HepG2 (cell line): ENCODE data around the gene HNRNPF. TPM values are rescaled to one million over a fixed set of nuclear protein-coding genes. Genes with fewer than 3 reads are reported as not detected.

Source experiments
- ATAC-seq: fragments of 200-7000 bp; cut with Tn5 transposase; 3 replicates; pipeline ENCODE4 v1.9.1; 2020; ENCODE audit warnings: mild to moderate bottlenecking, moderate library complexity
- BruUV-seq: library from RNA; stranded (reverse); fragments of 400-500 nt; replicated peaks from 2 replicates; lab custom pipeline; 2021; lab: Mats Ljungman, UMichigan
- CTCF ChIA-PET: fragments of 300-600 bp; formaldehyde crosslinking; extraction: SDS; loops from one replicate; lab custom pipeline; 2021; ENCODE audit warnings: low total read pairs, inconsistent platforms, low intra/inter-chr PET ratio; lab: Yijun Ruan, JAX
- POLR2A ChIA-PET: fragments of 350-600 bp; sonication (Branson Sonifier 250); formaldehyde crosslinking; loops from one replicate; lab custom pipeline; 2020; ENCODE audit warnings: antibody characterized with exemption, inconsistent platforms; lab: Yijun Ruan, JAX
- DNase-seq: peaks from one replicate; pipeline ENCODE4 v3.0.0-alpha.2; 2015; ENCODE audit warnings: low spot score
- FAIRE-seq: peaks from 3 replicates; lab custom pipeline; 2011; peaks lifted over from hg19 to GRCh38; lab: Jason Lieb, UNC
- H2AFZ ChIP-seq: one replicate; pipeline ENCODE4 v1.6.1; 2011; ENCODE audit warnings: low read length, inconsistent platforms
- H3K27ac ChIP-seq: fragments of 300-600 bp; 3 replicates; pipeline ENCODE4 v1.8.0; 2011; ENCODE audit warnings: mixed run types, mild to moderate bottlenecking, mixed read lengths, low read length, inconsistent platforms; ENCODE audit not compliant: insufficient read depth; ENCODE audit errors: extremely low read length
- H3K27me3 ChIP-seq, 2 experiments: fragments of 200-600 bp in 1 of 2; 2 replicates in 1 of 2; 3 replicates in 1 of 2; pipeline versions ENCODE4 v1.6.0 to v1.8.0; 2011; ENCODE audit warnings: low read length in 2 of 2, mild to moderate bottlenecking in 2 of 2, moderate library complexity in 2 of 2, inconsistent platforms in 1 of 2; ENCODE audit not compliant: insufficient read depth in 2 of 2, control insufficient read depth in 1 of 2
- H3K36me3 ChIP-seq, 2 experiments: fragments of 200-600 bp in 1 of 2; replicated peaks in 1 of 2; 2 replicates in 1 of 2; 3 replicates in 1 of 2; pipeline versions ENCODE4 v1.5.1 to v1.8.0; 2011; ENCODE audit warnings: low read length in 2 of 2, inconsistent platforms in 1 of 2; ENCODE audit not compliant: insufficient read depth in 2 of 2, control insufficient read depth in 1 of 2
- H3K4me1 ChIP-seq: 2 replicates; pipeline ENCODE4 v1.5.1; 2012; ENCODE audit warnings: low read length, inconsistent platforms; ENCODE audit not compliant: insufficient read depth
- H3K4me2 ChIP-seq: 2 replicates; pipeline ENCODE4 v1.6.0; 2011; ENCODE audit warnings: low read depth, low read length, inconsistent platforms
- H3K4me3 ChIP-seq, 3 experiments: fragments of 200-600 bp in 1 of 3; sonication (generic), shearing (Covaris generic) in 1 of 3; replicated peaks in 1 of 3; 2 replicates each; pipeline ENCODE4 v1.5.1; 2011 to 2016; ENCODE audit warnings: low read length in 3 of 3, inconsistent platforms in 2 of 3, low read depth in 2 of 3, mild to moderate bottlenecking in 2 of 3, control low read depth in 1 of 3, mixed read lengths in 1 of 3; ENCODE audit not compliant: insufficient read depth in 1 of 3
- H3K79me2 ChIP-seq: one replicate; pipeline ENCODE4 v1.6.1; 2011; ENCODE audit warnings: low read length, inconsistent platforms; ENCODE audit not compliant: insufficient read depth
- H3K9ac ChIP-seq: 2 replicates; pipeline ENCODE4 v1.6.0; 2011; ENCODE audit warnings: mild to moderate bottlenecking, low read depth, low read length, inconsistent platforms; ENCODE audit not compliant: insufficient read depth
- H3K9me3 ChIP-seq: 2 replicates; pipeline ENCODE4 v1.5.1; 2012; ENCODE audit warnings: mild to moderate bottlenecking, low read length
- H4K20me1 ChIP-seq: 2 replicates; pipeline ENCODE4 v1.6.0; 2011; ENCODE audit warnings: inconsistent platforms, mild to moderate bottlenecking, low read length, moderate library complexity; ENCODE audit not compliant: insufficient read depth
- BRD4 ChIP-seq: sonication (generic); formaldehyde crosslinking; IDR thresholded peaks from 2 replicates; pipeline ENCODE4 v1.4.0; 2020; ENCODE audit warnings: missing genetic modification reagents
- CEBPG ChIP-seq: IDR thresholded peaks from 2 replicates; pipeline ENCODE4 v1.6.1; 2016
- HNRNPL ChIP-seq: fragments of 200-400 bp; formaldehyde crosslinking; IDR thresholded peaks from 2 replicates; pipeline ENCODE4 v1.6.1; 2017; ENCODE audit warnings: mild to moderate bottlenecking, low read depth, low read length
- ZNF44 ChIP-seq: sonication (generic); formaldehyde crosslinking; IDR thresholded peaks from 2 replicates; pipeline ENCODE4 v1.5.1; 2020; ENCODE audit warnings: mild to moderate bottlenecking, missing genetic modification reagents
- ZNF773 ChIP-seq: sonication (generic); formaldehyde crosslinking; IDR thresholded peaks from 2 replicates; pipeline ENCODE4 v1.4.0; 2020; ENCODE audit warnings: missing genetic modification reagents, borderline replicate concordance
- ZNF780A ChIP-seq: sonication (generic); formaldehyde crosslinking; IDR thresholded peaks from 2 replicates; pipeline ENCODE4 v1.8.0; 2022; ENCODE audit warnings: mild to moderate bottlenecking, missing genetic modification reagents, moderate library complexity
- ZSCAN9 ChIP-seq: IDR thresholded peaks from 2 replicates; pipeline ENCODE4 v1.6.1; 2016; ENCODE audit warnings: borderline replicate concordance
- WGBS: methylation state at CpG from one replicate; pipeline ENCODE4 v1.1.6; 2017; ENCODE audit warnings: low lambda C conversion rate; 5-methylcytosine and 5-hydroxymethylcytosine counted together
- in situ Hi-C: cut with HindIII; loops from 2 replicates; pipeline ENCODE4 v1.10.0; 2017; ENCODE audit warnings: low pct_unique_long_range_greater_than_20kb; ENCODE audit not compliant: extremely low pct_ligation_motif_present
- intact Hi-C: fragments of 100-400 bp; cut with micrococcal nuclease; formaldehyde crosslinking; loops from one replicate; pipeline ENCODE4 v1.10.0; 2022; ENCODE audit not compliant: unreplicated experiment
- polyA plus RNA-seq, 8 experiments: library from polyadenylated mRNA; depleted of rRNA in 3 of 8; stranded (reverse) in 7 of 8; unstranded in 1 of 8; fragments of >200 nt; fragmentation: Illumina TruSeq in 4 of 8; extraction: Trizol in 4 of 8; gene quantifications; 2 replicates each; pipeline versions ENCODE4 v1.2.1 to v1.2.3, GENCODE V29; 2011 to 2016; ENCODE audit warnings: low read depth in 4 of 8, missing spikeins in 1 of 8, mixed read lengths in 1 of 8; ENCODE audit not compliant: insufficient read depth in 1 of 8
- total RNA-seq, 5 experiments: library from RNA; depleted of rRNA; stranded (reverse); fragments of >200 nt; fragmentation: Illumina TruSeq; extraction: Trizol; gene quantifications; 2 replicates each; pipeline ENCODE4 v1.2.3, GENCODE V29; 2016; ENCODE audit warnings: low read depth in 1 of 5
- TF ChIP-seq, protein P1 (sequence below): sonication (generic); formaldehyde crosslinking; IDR thresholded peaks from 2 replicates; pipeline ENCODE4 v1.5.1; 2020; ENCODE audit warnings: mild to moderate bottlenecking, missing genetic modification reagents, borderline replicate concordance
- TF ChIP-seq, protein P2 (sequence below): sonication (generic); formaldehyde crosslinking; conservative IDR thresholded peaks from 2 replicates; pipeline ENCODE4 v1.8.0; 2022; ENCODE audit warnings: mild to moderate bottlenecking, moderate library complexity, missing genetic modification reagents
- TF ChIP-seq, protein P3 (sequence below): fragments of 450-650 bp; IDR thresholded peaks from 2 replicates; pipeline ENCODE4 v1.6.1; 2016
- TF ChIP-seq, protein P4 (sequence below): sonication (generic); formaldehyde crosslinking; IDR thresholded peaks from 2 replicates; pipeline ENCODE4 v1.5.0; 2020; ENCODE audit warnings: missing genetic modification reagents

Gene HNRNPF
- total and polyA plus RNA-seq, 2 of the 13 experiments (the other 11 are each of a cell fraction or from before 2014, with no cell fraction given) = 166 to 308 TPM

DNA sequence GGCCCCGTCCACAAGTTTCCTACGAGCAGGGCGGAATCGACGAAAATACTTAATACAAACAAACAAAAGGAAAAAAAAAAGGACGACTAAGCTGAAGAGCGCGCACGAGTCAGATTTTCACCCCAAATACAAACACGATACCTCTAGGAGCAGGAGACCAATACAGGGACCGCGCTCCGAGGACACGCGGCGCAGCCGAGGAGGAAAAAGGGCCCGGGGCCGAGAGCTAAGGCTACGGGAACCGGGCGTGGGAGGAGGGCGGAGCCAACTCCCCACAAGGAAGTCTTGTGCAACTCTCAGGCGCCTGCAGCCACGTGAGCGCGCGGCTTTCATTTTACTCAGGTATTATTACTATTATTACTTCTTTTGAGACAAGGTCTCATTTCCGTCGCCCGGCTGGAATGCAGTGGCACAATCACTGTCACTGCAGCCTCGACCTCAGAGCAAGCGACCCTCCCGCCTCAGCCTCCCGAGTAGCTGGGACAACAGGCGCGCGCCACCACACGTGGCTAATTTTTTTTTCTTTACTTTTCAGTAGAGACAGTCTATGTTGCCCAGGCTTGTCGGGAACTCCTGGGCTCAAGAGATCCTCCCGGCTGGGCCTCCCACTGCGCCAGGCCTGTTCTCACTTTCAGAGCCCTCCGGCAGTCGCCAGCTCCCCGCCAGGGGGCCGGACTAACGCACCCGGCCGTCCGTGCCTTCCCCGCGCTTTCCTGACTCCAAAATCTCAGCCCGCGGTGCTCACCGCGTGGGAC, 1.2 kb downstream of the HNRNPF start:
- peak overlapping the region; percentile 100 for H3K27ac ChIP-seq
- H3K9me3 ChIP-seq = no peaks in the 10 kb centered on the region
- in situ Hi-C loops (loop anchor here (25.0 kb wide), 1 partner anchor 1555 kb away; the partner anchor contains the start of gene RASSF4), intact Hi-C loops (loop anchor here (1.0 kb wide), 1 partner anchor 8 kb away; no protein-coding TSS in a partner anchor)
- POLR2A ChIA-PET = interaction anchor here (0.6 to 2.5 kb wide), 9 partner anchors 10 to 53 kb away, joined by 3 to 51 read pairs (median 4); partner anchors contain the start of gene ZNF487
- BruUV-seq = TSS peak; percentile 36
- FAIRE-seq = no peak
- no peak overlapping the region for H2AFZ ChIP-seq
- peaks cover 65% of the 10 kb centered on the region for H3K79me2 ChIP-seq
- peak overlapping the region; percentile 94 for H3K4me2 ChIP-seq
- under 1% methylated on average over 43 of the region's 56 CpGs for WGBS
- 0 out of 5 replicates have a peak, but pooled peaks cover 0 to 13% of the 10 kb centered on the region in 2 experiments for H3K36me3 ChIP-seq
- H3K4me3 ChIP-seq = peak overlapping the region; percentile 86 to 95 (median 87)
- no peaks in the 10 kb centered on the region; a peak in 1 of 5 replicates for H3K27me3 ChIP-seq
- peak; percentile 53 for ATAC-seq
- CTCF ChIA-PET = no interaction called here
- H3K4me1 ChIP-seq = peaks cover 66% of the 10 kb centered on the region
- DNase-seq = peak; percentile 89
- H4K20me1 ChIP-seq = peaks cover 49% of the 10 kb centered on the region
- H3K9ac ChIP-seq = peak overlapping the region; percentile 99
- TF ChIP-seq ZNF44 (CRISPR knock-in tag) (no peak), ZNF773 (CRISPR knock-in tag) (0 out of 2 replicates have a peak, but pooled peaks have one; percentile 68), ZNF780A (CRISPR knock-in tag) (no peak), HNRNPL (0 out of 2 replicates have a peak, but pooled peaks have one; percentile 16), CEBPG (peak; percentile 96), ZSCAN9 (CRISPR knock-in tag) (peak; percentile 61; the same call in 1 of the 2 replicates), BRD4 (0 out of 2 replicates have a peak, but pooled peaks have one; percentile 21)
- TF ChIP-seq, protein P1, sequence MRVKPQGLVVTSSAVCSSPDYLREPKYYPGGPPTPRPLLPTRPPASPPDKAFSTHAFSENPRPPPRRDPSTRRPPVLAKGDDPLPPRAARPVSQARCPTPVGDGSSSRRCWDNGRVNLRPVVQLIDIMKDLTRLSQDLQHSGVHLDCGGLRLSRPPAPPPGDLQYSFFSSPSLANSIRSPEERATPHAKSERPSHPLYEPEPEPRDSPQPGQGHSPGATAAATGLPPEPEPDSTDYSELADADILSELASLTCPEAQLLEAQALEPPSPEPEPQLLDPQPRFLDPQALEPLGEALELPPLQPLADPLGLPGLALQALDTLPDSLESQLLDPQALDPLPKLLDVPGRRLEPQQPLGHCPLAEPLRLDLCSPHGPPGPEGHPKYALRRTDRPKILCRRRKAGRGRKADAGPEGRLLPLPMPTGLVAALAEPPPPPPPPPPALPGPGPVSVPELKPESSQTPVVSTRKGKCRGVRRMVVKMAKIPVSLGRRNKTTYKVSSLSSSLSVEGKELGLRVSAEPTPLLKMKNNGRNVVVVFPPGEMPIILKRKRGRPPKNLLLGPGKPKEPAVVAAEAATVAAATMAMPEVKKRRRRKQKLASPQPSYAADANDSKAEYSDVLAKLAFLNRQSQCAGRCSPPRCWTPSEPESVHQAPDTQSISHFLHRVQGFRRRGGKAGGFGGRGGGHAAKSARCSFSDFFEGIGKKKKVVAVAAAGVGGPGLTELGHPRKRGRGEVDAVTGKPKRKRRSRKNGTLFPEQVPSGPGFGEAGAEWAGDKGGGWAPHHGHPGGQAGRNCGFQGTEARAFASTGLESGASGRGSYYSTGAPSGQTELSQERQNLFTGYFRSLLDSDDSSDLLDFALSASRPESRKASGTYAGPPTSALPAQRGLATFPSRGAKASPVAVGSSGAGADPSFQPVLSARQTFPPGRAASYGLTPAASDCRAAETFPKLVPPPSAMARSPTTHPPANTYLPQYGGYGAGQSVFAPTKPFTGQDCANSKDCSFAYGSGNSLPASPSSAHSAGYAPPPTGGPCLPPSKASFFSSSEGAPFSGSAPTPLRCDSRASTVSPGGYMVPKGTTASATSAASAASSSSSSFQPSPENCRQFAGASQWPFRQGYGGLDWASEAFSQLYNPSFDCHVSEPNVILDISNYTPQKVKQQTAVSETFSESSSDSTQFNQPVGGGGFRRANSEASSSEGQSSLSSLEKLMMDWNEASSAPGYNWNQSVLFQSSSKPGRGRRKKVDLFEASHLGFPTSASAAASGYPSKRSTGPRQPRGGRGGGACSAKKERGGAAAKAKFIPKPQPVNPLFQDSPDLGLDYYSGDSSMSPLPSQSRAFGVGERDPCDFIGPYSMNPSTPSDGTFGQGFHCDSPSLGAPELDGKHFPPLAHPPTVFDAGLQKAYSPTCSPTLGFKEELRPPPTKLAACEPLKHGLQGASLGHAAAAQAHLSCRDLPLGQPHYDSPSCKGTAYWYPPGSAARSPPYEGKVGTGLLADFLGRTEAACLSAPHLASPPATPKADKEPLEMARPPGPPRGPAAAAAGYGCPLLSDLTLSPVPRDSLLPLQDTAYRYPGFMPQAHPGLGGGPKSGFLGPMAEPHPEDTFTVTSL (CRISPR knock-in tag) = 0 out of 2 replicates have a peak, but pooled peaks have one; percentile 26
- TF ChIP-seq, protein P2, sequence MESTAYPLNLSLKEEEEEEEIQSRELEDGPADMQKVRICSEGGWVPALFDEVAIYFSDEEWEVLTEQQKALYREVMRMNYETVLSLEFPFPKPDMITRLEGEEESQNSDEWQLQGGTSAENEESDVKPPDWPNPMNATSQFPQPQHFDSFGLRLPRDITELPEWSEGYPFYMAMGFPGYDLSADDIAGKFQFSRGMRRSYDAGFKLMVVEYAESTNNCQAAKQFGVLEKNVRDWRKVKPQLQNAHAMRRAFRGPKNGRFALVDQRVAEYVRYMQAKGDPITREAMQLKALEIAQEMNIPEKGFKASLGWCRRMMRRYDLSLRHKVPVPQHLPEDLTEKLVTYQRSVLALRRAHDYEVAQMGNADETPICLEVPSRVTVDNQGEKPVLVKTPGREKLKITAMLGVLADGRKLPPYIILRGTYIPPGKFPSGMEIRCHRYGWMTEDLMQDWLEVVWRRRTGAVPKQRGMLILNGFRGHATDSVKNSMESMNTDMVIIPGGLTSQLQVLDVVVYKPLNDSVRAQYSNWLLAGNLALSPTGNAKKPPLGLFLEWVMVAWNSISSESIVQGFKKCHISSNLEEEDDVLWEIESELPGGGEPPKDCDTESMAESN = 0 out of 2 replicates have a peak, but pooled peaks have one; percentile 18
- TF ChIP-seq, protein P3, sequence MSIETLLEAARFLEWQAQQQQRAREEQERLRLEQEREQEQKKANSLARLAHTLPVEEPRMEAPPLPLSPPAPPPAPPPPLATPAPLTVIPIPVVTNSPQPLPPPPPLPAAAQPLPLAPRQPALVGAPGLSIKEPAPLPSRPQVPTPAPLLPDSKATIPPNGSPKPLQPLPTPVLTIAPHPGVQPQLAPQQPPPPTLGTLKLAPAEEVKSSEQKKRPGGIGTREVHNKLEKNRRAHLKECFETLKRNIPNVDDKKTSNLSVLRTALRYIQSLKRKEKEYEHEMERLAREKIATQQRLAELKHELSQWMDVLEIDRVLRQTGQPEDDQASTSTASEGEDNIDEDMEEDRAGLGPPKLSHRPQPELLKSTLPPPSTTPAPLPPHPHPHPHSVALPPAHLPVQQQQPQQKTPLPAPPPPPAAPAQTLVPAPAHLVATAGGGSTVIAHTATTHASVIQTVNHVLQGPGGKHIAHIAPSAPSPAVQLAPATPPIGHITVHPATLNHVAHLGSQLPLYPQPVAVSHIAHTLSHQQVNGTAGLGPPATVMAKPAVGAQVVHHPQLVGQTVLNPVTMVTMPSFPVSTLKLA = peak; percentile 65
- TF ChIP-seq, protein P4, sequence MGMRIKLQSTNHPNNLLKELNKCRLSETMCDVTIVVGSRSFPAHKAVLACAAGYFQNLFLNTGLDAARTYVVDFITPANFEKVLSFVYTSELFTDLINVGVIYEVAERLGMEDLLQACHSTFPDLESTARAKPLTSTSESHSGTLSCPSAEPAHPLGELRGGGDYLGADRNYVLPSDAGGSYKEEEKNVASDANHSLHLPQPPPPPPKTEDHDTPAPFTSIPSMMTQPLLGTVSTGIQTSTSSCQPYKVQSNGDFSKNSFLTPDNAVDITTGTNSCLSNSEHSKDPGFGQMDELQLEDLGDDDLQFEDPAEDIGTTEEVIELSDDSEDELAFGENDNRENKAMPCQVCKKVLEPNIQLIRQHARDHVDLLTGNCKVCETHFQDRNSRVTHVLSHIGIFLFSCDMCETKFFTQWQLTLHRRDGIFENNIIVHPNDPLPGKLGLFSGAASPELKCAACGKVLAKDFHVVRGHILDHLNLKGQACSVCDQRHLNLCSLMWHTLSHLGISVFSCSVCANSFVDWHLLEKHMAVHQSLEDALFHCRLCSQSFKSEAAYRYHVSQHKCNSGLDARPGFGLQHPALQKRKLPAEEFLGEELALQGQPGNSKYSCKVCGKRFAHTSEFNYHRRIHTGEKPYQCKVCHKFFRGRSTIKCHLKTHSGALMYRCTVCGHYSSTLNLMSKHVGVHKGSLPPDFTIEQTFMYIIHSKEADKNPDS (CRISPR knock-in tag) = peak; percentile 66; the same call in 1 of the 2 replicates
